Neutrophil (primary cell): Measurements from ENCODE around the gene HSD17B12.

Experiments
- H3K27ac ChIP-seq: fragments of 200-600 bp; sonication (generic); 2 replicates; pipeline ENCODE4 v1.5.1; 2016; ENCODE audit warnings: mild to moderate bottlenecking, moderate library complexity
- H3K27me3 ChIP-seq: fragments of 200-600 bp; sonication (generic); 2 replicates; pipeline ENCODE4 v1.6.0; 2016; ENCODE audit warnings: mild to moderate bottlenecking
- H3K36me3 ChIP-seq: fragments of 200-600 bp; sonication (generic); 2 replicates; pipeline ENCODE4 v1.5.1; 2017
- H3K4me1 ChIP-seq, 2 experiments: fragments of 200-600 bp in 1 of 2; sonication (generic) in 1 of 2; 1 replicate in 1 of 2; 2 replicates in 1 of 2; pipeline versions ENCODE4 v1.5.1 to v1.6.1; 2013 to 2016; ENCODE audit warnings: low read depth in 1 of 2, low read length in 1 of 2, mild to moderate bottlenecking in 1 of 2, moderate library complexity in 1 of 2; ENCODE audit not compliant: control insufficient read depth in 1 of 2, insufficient read depth in 1 of 2
- H3K4me3 ChIP-seq, 2 experiments: fragments of 200-600 bp in 1 of 2; sonication (generic) in 1 of 2; 1 replicate in 1 of 2; 2 replicates in 1 of 2; pipeline ENCODE4 v1.5.1; 2013 to 2016; ENCODE audit warnings: low read depth in 1 of 2, low read length in 1 of 2, mild to moderate bottlenecking in 1 of 2, moderate library complexity in 1 of 2
- H3K9me3 ChIP-seq: fragments of 200-600 bp; sonication (generic); 2 replicates; pipeline ENCODE4 v1.5.1; 2016
- CTCF ChIP-seq: fragments of 200-600 bp; sonication (generic); IDR thresholded peaks from 2 replicates; pipeline ENCODE4 v1.5.1; 2016; ENCODE audit warnings: antibody characterized with exemption

The HSD17B12 gene

GRCh38 chr11:43779306-43779705 is 98.8 kb downstream of the HSD17B12 start:
- H3K36me3 ChIP-seq = no peaks in the 10 kb centered on the region
- TF ChIP-seq CTCF = no peak
- no peaks in the 10 kb centered on the region for H3K4me1 ChIP-seq
- no peak overlapping the region for H3K4me3 ChIP-seq
- H3K27me3 ChIP-seq = no peaks in the 10 kb centered on the region
- peak overlapping the region; percentile 39 for H3K27ac ChIP-seq
- H3K9me3 ChIP-seq = no peaks in the 10 kb centered on the region

GRCh38 chr11:43784301-43784700 is 103.8 kb downstream of the HSD17B12 start:
- no peak for TF ChIP-seq CTCF
- H3K27ac ChIP-seq = peak overlapping the region; percentile 28
- H3K4me3 ChIP-seq = no peak overlapping the region
- no peaks in the 10 kb centered on the region for H3K9me3 ChIP-seq
- H3K27me3 ChIP-seq = no peaks in the 10 kb centered on the region
- peaks cover 16 to 25% of the 10 kb centered on the region in 2 experiments for H3K4me1 ChIP-seq
- H3K36me3 ChIP-seq = no peaks in the 10 kb centered on the region

- H3K27ac ChIP-seq = peak overlapping the region; percentile 28
- H3K4me3 ChIP-seq = no peak overlapping the region
- no peaks in the 10 kb centered on the region for H3K36me3 ChIP-seq
- H3K27me3 ChIP-seq = no peaks in the 10 kb centered on the region
- H3K4me1 ChIP-seq = peaks cover 16 to 30% of the 10 kb centered on the region in 2 experiments
- H3K9me3 ChIP-seq = no peaks in the 10 kb centered on the region
- no peak for TF ChIP-seq CTCF
Observed at GRCh38 chr11:43784866-43785265, 104.3 kb downstream of the HSD17B12 start.

GRCh38 chr11:43785318-43785717 is 104.8 kb downstream of the HSD17B12 start:
- Histone ChIP-seq H3K27me3 (no peaks in the 10 kb centered on the region), H3K4me3 (no peak overlapping the region), H3K9me3 (no peaks in the 10 kb centered on the region), H3K36me3 (no peaks in the 10 kb centered on the region), H3K4me1 (peaks cover 18 to 35% of the 10 kb centered on the region in 2 experiments), H3K27ac (peak overlapping the region; percentile 28)
- TF ChIP-seq CTCF = no peak

- peaks cover 22 to 42% of the 10 kb centered on the region in 2 experiments for H3K4me1 ChIP-seq
- H3K4me3 ChIP-seq = no peak overlapping the region
- H3K27me3 ChIP-seq = no peaks in the 10 kb centered on the region
- peak overlapping the region; percentile 98 for H3K27ac ChIP-seq
- TF ChIP-seq CTCF = no peak
- H3K9me3 ChIP-seq = no peaks in the 10 kb centered on the region
- H3K36me3 ChIP-seq = no peaks in the 10 kb centered on the region
Observed at GRCh38 chr11:43786016-43786415, 105.5 kb downstream of the HSD17B12 start.

- peaks cover 22 to 48% of the 10 kb centered on the region in 2 experiments for H3K4me1 ChIP-seq
- peak overlapping the region; percentile 98 for H3K27ac ChIP-seq
- no peaks in the 10 kb centered on the region for H3K36me3 ChIP-seq
- H3K9me3 ChIP-seq = no peaks in the 10 kb centered on the region
- H3K4me3 ChIP-seq = peak overlapping the region; percentile 53
- H3K27me3 ChIP-seq = no peaks in the 10 kb centered on the region
- TF ChIP-seq CTCF = no peak
Observed at GRCh38 chr11:43787824-43788223, 107.3 kb downstream of the HSD17B12 start.
